RWPE1 (cell line): ENCODE measurements around the gene TAB3.

Experiments used
- CTCF ChIA-PET: fragments of 350-600 bp; sonication (Branson Sonifier 250); formaldehyde crosslinking; extraction: SDS; loops from one replicate; lab custom pipeline; 2021; lab: Yijun Ruan, JAX
- POLR2A ChIA-PET: fragments of 400-600 bp; formaldehyde crosslinking; extraction: SDS; loops from one replicate; lab custom pipeline; 2020; ENCODE audit warnings: antibody characterized with exemption; ENCODE audit not compliant: low non-redundant PET; lab: Yijun Ruan, JAX
- DNase-seq: peaks from one replicate; pipeline ENCODE4 v3.0.0; 2012; ENCODE audit warnings: low spot score
- H3K27ac ChIP-seq: fragments of 450-650 bp; 2 replicates; pipeline ENCODE4 v1.5.1; 2017
- CTCF ChIP-seq: fragments of 450-650 bp; conservative IDR thresholded peaks from 2 replicates; pipeline ENCODE4 v1.5.1; 2017; ENCODE audit warnings: low read depth, mild to moderate bottlenecking

TAB3 gene

GRCh38 chrX:30793075-30793766 lies 95.8 kb downstream of the TAB3 start:
- ChIA-PET POLR2A (no interaction called here), CTCF (no interaction called here)
- no peak overlapping the region for H3K27ac ChIP-seq
- TF ChIP-seq CTCF, result no peak
- DNase-seq, result no peak

DNA sequence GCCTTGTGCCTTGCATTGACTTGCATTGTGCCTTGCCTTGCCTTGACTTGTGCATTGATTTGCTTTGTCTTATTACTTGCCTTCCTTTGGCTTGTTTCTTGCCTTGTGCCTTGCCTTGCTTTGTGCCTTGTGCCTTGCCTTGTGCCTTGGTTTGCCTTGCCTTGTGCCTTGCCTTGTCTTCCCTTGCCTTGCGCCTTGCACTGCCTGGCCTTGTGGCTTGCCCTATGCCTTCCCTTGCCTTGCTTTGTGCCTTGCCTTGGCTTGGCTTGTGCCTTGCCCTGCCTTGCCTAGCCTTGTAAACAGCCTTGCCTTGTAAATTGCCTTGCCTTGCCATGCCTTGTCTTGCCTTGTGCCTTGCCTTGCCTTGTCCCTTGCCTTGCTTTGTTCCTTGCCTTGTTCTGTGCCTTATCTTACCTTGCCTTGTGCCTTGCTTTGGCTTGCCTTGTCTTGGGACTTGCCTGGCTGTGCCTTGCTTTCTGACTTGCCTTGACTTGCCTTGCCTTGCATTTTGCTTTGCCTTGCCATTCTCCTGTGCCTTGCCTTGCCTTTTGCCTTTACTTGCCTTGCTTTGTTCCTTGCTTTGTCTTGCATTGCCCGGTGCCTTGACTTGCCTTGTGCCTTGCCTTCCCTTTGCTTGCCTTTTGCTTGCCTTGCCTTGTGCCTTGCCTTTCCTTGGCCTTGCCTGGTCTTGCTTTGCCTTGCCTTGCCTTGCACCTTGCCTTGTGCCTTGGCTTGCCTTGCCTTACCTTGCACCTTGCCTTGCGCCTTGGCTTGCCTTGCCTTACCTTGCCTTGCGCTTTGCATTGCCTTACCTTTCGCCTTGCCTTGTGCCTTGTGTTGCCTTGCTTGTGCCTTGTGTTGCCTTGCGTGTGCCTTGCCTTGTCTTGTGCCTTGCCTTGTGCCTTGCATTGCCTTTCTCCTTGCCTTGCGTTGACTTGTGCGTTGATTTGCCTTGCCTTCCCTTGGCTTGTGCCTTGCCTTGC lies 97.5 kb downstream of the TAB3 start:
- POLR2A ChIA-PET, result no interaction called here
- TF ChIP-seq CTCF, result no peak
- no peak overlapping the region for H3K27ac ChIP-seq
- no peak for DNase-seq
- CTCF ChIA-PET, result no interaction called here

DNA sequence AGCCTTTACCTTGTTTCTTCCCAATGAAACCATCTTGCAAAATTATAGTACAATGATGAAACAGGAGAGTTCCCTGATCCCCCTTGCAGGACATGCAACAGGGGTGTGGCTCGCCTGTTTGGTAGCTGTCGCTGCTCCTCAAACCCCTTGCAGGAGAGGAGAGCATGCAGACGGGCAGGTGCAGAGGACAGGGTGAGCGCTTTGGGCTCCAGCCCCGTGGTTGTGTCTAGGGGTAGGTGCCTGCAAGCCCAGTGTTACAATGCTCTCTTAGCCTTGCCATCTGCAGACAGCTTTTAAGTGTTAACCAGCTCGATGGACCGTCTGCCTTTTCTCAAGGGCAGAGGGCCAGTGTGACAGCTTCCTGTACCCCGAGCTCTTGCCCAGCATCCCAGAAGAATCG lies 102.0 kb downstream of the TAB3 start:
- CTCF ChIA-PET, result no interaction called here
- POLR2A ChIA-PET, result no interaction called here
- no peak for DNase-seq
- no peak for TF ChIP-seq CTCF
- no peak overlapping the region for H3K27ac ChIP-seq

DNA sequence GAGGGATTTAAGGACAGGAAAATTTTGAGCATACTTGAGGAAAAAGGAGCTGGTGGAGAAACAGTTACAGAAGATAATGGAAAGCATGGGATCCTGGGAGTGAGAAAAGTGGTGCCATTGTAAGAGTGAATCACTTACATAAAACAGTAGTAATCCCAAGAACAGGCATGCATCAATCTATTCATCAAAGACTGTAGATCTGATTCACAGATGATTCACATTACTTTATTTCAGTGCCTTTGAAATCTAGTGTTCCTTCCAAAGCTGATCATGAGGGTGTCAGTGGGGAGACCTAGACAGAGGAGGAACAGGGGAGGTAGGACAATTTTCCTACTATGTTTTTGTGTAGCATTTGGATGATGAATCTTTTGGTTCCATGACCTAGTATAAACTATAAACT lies 102.7 kb downstream of the TAB3 start:
- peak; percentile 12 for DNase-seq
- H3K27ac ChIP-seq, result no peak overlapping the region
- no peak for TF ChIP-seq CTCF
- CTCF ChIA-PET, result no interaction called here
- POLR2A ChIA-PET, result no interaction called here

DNA sequence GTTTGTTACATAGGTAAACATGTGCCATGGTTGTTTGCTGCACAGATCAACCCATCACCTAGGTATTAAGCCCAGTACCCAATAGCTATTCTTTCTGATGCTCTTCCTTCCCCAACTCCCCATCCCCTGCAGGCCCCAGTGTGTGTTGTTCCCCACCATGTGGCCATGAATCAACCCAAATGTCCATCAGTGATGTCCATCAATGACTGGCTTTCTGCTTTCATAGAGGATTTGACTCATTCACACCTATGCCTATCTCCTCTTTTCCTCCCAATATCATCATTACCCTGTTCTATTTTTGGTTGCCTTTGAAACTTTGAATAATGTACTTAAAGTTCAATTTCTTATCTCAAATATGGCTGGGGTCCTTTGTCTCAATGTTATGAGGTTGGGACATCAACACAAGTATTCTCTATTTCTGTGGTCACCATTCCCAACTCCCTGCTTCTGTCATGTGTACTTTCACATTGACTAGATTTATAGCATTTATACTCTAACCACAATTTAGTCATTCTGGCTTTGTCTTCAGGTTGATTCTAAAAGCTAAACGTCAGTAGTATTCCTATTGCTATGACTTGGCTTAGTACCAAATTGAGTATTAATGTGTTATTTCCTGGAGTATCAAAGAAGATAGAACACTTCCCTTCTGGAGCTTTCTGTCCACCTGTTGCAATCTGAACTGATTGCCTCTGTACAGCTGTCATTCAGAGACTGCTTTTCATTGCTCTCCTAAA lies 107.2 kb downstream of the TAB3 start:
- POLR2A ChIA-PET, result no interaction called here
- TF ChIP-seq CTCF, result no peak
- DNase-seq, result no peak
- CTCF ChIA-PET, result no interaction called here
- no peak overlapping the region for H3K27ac ChIP-seq

DNA sequence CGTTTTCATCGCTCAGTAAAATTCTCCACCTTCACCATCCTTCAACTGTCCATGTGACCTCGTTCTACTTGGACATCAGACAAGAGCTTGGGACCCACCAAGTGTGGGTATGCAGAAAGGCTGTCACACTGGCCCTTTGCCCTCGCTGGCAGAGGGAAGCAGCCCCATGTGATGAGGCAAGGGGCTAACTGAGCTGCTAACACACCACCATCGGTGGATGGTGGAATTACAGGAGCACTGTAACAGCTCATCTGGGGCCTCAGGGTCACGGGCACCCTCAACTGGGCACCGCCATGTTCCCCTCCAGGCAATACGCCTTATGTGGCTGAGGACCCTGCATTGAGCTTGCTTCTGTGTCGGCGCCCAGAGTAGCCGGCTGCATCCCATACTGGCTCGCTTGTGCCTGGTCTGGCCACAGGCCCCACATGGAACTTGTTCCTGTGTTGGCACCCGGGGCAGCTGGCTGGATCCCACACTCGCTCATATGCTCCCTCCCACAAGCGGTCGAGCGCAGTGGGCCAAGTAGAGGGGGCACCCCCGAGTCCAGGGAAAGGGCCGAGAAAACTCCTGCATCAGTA lies 109.5 kb downstream of the TAB3 start:
- no peak for TF ChIP-seq CTCF
- ChIA-PET CTCF (interaction anchor here (0.6 kb wide), 1 partner anchor 429 kb away, joined by 3 read pairs; no protein-coding TSS in a partner anchor), POLR2A (no interaction called here)
- H3K27ac ChIP-seq, result no peak overlapping the region
- DNase-seq, result no peak
